NCI-H1930 (cell line): Measurements from ENCODE around the gene MED15.
"Not testable (repeated sequence)": the region's sequence is repeated elsewhere in the genome, so short reads cannot be mapped to it uniquely, and the experiment has no call there.

Source experiments
- DNase-seq, 2 experiments: peaks; one replicate each; lab custom pipeline; 2025; lab: John Stamatoyannopoulos, UW

MED15 gene

GRCh38 chr22:20584029-20584871, 76.8 kb downstream of the MED15 start:
- no peak for DNase-seq

DNA sequence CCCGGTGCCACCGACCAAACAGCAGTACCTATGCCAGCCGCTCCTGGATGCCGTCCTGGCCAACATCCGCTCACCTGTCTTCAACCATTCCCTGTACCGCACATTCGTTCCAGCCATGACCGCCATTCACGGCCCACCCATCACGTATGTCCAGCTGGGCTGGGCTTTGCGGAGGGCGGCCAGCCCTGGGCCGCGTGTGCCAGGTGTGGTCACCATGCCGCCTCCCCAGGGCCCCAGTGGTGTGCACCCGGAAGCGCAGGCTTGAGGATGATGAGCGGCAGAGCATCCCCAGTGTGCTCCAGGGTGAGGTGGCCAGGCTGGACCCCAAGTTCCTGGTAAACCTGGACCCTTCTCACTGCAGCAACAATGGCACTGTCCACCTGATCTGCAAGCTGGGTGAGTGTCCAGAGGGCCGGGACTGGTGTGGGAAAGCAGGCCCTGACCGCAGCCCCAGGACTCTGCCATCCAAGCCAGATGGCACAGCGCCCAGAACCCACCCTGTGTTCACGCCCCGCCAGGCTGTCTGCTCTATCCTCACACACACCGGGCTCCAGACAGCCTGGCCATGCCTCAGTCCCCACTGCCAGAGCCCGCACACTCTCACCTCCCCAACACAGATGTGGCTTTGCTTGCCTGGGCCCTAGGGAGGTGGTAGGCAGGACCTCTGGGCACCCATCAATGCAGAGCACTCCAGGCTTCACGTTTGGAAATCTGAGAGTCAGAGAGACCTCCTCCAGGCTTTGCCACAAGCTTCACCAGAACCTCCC, 77.6 kb downstream of the MED15 start:
- DNase-seq, result no peak

- DNase-seq, result no peak
Measured at GRCh38 chr22:20585639-20586402, 78.4 kb downstream of the MED15 start.

DNA sequence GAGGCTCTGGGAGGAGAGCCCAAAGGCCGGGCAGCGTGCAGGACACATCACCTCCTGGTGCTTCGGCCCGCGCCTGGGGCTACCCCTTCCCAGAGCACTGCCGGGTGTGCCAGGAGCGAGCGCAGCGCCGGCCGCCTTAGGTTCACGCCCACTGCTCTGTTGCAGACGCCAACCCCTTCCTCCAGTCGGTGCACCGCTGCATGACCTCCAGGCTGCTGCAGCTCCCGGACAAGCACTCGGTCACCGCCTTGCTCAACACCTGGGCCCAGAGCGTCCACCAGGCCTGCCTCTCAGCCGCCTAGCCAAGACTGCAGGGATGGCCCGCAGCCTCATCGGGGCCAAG, 79.0 kb downstream of the MED15 start:
- no peak for DNase-seq

DNA sequence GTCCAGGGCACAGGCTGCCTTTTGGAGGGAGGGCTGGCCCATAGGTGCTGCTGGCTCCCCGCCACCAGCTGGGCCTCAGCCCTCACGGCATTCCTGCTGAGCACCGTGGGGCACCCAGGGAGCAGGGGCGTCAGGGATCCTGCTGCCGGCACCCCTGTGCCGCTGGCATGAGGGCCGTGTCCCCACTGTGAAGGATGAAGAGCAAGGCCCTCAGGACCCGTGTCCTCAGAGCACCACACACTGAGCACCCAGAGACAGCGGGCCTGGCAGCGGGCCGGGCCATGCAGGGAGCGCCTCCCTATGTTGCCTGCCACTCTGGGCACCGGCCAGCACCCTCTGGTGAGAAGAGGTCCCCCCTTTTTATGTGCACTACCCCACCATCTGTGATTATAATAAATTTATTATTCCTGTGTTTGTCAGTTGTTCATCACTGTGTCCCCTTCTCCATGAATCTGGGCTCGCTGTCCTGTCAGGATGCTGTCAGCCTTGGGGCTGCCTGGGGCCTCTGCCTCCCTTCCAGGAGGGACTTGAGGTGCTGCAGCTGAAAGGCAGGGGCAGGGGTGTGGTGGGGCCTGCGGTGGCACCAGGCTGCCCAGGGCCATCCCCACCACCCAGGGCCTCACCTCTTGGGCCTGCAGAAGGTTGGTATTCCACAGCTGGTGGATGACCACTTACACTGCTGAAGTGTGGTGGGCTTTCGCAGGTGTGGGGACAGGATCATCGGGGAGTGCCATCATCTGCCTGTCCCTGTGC, 80.0 kb downstream of the MED15 start:
- no peak for DNase-seq

DNA sequence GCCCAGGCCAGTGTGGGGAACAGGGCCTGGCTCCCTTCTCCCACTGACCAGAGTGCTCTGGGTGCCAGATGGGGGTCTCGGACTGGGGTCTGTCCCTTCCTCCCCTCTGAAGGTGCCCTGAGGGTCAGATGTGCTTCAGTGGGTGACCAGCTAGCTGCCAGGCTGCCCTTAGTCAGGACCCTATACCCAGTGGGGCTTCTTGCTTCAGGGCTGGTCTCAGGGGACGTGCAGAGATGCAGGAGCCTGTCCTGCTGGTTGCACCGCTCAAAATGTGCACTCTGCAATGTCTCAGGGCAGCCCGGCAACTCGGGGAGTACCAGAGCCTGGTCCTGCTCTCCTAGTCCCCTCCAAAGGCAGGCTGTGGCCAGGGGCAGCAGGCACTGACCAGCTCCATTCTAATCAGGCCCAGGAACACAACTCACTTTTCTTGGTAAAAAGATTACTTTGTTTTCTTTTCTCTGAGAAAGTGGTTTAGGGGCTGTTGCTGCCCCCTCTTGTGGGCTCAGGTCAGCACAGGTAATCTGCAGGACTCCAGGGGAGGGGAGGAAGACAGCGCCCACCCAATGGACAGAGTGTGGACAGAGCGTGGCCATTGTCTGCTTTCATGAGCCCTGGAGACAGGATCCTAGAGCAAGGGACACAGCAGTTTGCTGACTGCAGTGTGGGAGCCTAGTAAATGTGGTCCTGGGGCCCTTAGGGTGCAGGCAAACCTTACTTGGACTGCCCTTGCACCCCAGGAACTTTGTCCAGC, 80.9 kb downstream of the MED15 start:
- no peak for DNase-seq

- no peak for DNase-seq
Measured at GRCh38 chr22:20588843-20589581, 81.6 kb downstream of the MED15 start.

DNA sequence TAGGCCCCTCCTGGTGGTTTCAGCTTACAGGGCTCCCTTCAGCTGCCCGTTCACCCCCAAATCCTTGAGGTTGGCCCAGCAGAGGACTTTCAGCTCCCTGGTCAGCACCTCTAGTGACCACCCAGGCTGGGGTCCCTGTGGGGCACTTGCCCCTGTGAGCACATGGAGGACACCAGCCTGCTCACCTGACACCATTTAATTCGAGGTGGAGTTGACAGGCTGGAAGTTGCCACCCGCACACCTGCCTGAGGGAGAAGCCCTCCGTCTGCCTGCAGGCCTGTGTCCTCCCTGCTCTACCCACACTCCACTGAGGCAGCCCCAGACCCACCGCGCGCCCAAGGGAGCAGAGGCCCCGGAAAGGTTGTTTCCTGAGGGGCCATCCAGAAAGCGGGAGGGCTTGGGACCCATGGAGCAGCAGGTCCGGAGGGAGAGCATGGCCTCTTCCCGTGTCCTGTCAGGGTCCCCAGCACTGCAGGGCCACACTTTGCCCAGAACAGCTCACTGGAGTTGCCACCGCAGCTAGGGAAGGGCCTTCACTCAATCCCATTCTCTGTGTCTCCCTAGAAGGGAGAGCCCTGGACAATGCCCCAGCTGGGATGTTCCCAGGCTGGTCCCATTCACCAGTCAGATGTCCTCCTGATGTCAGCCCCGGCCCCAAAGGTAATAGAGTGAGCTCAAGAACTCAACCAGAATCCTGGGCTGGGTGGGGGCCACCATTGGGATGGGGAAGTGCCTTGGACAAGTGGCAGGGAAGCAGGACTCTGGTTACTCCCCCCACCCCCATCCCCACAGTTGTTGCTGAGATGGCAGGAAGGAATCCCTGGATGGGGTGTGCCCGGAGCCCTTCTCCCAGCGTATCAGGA, 82.4 kb downstream of the MED15 start:
- DNase-seq, result no peak

DNA sequence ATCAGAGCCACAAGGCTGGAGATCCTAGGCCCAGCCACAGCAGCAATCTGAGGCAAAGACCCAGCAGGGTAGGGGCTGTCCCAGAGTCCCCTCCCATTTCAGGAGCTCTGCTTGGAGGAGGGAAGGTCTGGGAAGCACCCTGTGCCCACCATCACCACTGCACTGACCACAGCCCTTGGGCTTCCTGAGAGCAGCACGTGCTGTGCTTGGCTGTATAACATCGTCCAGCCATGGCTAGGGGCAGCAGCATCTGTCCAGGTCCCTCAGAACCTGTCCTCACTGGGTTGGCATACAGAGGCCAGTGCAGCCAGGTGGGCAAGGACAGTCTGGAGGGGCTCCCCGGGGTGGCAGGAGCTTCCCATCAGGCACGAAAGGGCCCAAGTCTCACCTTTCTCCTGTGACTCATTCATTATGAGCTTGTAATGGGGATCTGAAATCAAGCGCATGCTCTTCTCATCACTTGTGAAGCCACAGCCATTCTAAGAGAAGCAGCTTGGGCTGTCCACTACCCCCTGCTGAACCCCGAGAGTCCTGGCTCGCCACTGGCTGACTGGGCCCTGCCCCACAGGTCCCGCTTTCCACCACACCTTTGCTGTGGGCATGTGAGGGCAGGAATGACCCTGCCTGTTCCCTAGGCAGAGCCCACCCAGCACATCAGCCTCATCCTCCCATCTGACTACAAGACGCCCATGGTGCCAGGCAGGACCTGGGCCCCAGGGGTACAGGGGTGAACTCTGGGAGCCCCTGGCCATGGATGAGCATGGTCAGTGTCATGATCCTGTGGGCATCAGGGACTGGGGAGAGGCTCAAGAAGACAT, 83.3 kb downstream of the MED15 start:
- DNase-seq, result no peak

DNA sequence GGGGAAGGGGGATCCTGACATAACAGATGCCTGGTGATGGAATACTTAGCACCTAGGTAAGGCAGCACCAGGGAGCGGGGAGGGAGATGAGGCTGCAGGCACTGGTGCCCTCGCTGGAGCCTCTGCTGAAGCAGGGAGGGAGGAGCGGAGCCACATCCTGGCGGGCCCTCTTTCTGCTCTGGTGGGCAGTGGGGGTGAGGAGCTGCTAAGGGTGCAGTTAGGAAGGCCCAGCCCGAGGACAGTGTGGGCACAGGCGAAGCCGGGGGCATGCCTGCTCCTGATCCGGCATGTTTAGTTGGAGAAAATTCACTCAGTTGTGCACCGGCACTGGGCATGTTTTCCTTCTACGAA, 83.9 kb downstream of the MED15 start:
- no peak for DNase-seq

- DNase-seq, result no peak
Measured at GRCh38 chr22:20591660-20592310, 84.4 kb downstream of the MED15 start.

DNA sequence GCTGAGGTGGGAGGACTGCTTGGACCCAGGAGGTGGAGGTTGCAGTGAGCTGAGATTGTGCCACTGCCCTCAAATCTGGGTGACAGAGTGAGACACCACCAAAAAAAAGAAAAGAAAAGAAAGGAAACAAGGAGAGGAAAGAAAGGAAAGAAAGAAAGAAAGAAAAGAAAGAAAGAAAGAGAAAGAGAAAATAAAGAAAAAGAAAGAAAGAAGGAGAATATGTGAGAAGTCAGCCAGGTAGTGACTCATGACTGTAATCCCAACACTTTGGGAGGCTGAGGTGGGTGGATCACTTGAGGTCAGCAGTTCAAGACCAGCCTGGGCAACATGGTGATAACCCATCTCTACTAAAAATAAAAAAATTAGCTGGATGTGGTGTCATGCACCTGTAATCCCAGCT, 86.6 kb downstream of the MED15 start:
- not testable (repeated sequence) for DNase-seq

DNA sequence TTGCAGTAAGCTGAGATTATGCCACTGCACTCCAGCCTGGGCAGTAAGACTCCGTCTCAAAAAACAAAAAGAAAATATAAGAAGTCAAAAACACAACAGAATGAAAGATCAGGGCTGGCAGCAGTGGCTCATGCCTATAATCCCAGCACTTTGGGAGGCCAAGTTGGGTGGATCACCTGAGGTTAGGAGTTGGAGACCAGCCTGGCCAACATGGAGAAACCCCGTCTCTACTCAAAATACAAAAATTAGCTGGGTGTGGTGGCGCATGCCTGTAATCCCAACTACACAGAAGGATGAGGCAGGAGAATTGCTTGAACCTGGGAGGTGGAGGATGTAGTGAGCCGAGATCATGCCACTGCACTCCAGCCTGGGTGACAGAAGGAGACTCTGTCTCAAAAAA, 87.1 kb downstream of the MED15 start:
- DNase-seq, result not testable (repeated sequence)

DNA sequence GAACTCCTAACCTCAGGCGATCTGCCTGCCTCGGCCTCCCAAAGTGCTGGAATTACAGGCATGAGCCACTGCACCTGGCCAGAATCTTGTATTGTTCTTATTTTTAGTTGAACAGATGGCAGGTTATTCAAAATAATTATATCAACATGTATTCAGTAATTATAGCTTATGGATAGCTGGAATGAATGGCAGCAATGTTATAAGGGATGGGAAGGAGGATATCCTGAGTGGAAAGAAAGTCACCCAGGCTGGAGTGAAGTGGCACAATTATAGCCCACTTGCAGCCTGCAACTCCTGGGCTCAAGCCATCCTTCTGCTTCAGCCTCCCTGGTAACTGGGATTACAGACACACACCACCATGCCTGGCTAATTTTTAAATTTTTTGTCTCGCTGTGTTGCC, 88.1 kb downstream of the MED15 start:
- DNase-seq, result no peak

DNA sequence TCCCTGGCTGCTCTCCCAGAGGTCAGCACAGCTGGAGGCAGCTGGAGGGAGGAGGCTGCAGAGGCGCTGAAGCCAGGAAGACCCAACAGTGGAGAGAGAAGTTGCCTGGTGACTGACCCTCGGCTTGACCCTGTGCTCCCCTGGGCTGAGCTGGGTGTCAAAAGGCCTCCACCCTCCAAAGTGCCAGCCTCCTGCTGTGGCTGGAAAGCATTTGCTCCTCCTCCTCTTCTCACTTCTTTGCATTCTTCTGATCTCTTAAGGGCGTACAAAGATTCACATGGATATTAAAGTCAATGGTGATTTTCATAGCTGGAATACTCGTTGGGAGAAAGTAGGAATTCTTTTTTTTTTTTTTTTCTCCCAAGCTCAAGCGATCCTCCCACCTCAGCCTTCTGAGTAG, 91.7 kb downstream of the MED15 start:
- DNase-seq, result no peak

GRCh38 chr22:20600137-20600673, 92.8 kb downstream of the MED15 start:
- DNase-seq, result no peak

- no peak for DNase-seq
Measured at GRCh38 chr22:20601308-20601707, 93.9 kb downstream of the MED15 start.

- DNase-seq, result no peak
Measured at GRCh38 chr22:20602609-20603164, 95.3 kb downstream of the MED15 start.
